CD4-positive, alpha-beta T cell treated with Interleukin-17A for 1 hour (primary cell): ENCODE results near the gene PPP2R2D.
"Not testable (repeated sequence)": the region's sequence is repeated elsewhere in the genome, so short reads cannot be mapped to it uniquely, and the experiment has no call there.

Experiments used
- DNase-seq: peaks from one replicate; pipeline ENCODE4 v3.0.0-alpha.2; 2020

The PPP2R2D gene

GRCh38 chr10:131979336-131979735, 78.5 kb downstream of the PPP2R2D start:
- no peak for DNase-seq

- no peak for DNase-seq
Observed at GRCh38 chr10:131979821-131980270, 79.0 kb downstream of the PPP2R2D start.

- DNase-seq: no peak
Observed at GRCh38 chr10:131980321-131980720, 79.5 kb downstream of the PPP2R2D start.

DNA sequence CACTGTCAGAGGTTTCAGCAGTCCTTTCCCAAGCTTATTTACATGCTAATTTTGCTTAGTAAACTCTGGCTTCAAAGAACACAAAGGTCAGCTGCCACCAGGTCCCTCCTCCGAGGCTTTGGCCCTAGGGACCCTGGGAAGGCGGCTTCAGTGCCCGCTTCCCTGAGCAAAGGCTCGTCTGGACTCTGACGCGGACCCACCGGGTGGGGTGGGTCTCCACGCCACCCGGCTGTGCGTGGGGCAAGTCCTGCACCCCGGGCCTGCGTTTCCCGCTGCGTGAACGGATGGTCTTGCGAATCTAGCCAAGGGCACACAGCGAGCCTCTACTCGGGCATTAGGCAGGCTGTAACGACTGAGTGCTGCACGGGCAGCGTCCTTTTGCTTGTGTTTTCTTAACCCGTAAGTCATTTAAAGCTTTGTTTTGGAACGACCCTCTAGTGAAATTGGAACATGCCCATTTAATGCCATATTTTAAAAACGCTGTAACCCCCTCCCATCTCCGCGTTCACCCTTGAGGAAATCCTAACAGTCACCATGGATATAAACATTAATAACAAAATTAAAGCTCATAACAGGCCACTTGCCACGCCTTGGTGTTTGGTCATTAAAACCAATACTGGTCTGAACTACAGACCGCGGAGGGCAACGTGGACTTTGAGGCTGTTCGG, 80.1 kb downstream of the PPP2R2D start:
- DNase-seq: no peak

GRCh38 chr10:131981429-131982184, 80.8 kb downstream of the PPP2R2D start, which contains the start of gene BNIP3:
TSS of gene BNIP3 (minus strand) at chr10:131981923. CDS start at chr10:131981806, 117 bp downstream.
- peak; percentile 95 for DNase-seq

DNA sequence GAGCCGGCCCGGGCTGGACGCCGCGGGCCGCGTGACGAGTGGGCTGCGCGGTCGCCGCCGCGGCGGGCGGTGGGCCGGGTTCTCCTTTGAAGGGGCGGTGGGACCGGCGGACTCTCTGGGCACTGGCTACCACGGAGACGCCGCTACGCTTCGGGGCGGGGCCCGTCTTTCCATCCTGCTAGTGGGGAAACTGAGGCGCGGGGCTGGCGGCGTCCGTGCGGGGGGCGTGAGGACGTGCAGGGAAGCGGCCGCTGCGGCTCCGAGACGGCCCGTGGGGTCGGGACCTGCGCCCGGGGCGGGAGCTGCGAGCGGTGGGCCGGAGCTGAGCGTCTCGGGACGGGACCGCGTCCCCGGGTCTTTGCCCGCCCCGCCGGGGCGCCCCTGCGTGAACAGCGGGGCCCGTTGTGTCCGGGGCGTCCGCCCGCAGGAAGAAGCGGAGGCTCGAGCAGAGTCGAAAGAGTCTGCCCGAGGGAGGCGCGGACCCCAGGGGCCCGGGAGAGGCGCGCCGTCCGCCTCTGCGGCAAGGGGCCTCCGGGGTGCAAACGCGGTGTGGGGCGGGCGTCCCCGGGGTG, 81.5 kb downstream of the PPP2R2D start:
- no peak for DNase-seq

- no peak for DNase-seq
Observed at GRCh38 chr10:131982796-131983195, 82.0 kb downstream of the PPP2R2D start.

GRCh38 chr10:131983780-131984179, 83.0 kb downstream of the PPP2R2D start:
- DNase-seq: no peak

- not testable (repeated sequence) for DNase-seq
Observed at GRCh38 chr10:131986851-131987250, 86.0 kb downstream of the PPP2R2D start.

GRCh38 chr10:131987301-131987700, 86.5 kb downstream of the PPP2R2D start:
- not testable (repeated sequence) for DNase-seq

- DNase-seq: not testable (repeated sequence)
Observed at GRCh38 chr10:131987786-131988185, 87.0 kb downstream of the PPP2R2D start.

GRCh38 chr10:131991726-131992125, 90.9 kb downstream of the PPP2R2D start:
- no peak for DNase-seq

DNA sequence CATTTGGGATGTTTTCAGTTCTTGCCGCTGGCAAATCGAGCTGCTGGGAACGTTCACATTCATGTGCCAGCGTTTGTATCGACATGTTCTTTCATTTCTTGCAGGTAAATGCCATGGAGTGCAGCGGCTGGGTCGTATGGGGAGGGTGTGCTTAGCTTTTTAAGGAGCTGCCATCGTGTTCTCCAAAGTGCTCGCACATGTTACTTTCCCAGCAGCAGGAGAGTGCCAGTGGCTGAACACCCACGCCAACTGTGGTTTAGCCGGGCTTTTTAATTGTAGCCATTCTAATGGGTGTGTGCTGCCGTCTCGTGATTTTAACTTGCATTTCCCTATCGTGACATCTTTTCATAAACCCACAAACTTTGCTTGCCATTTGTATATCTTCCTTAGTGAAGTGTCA, 92.5 kb downstream of the PPP2R2D start:
- no peak for DNase-seq

DNA sequence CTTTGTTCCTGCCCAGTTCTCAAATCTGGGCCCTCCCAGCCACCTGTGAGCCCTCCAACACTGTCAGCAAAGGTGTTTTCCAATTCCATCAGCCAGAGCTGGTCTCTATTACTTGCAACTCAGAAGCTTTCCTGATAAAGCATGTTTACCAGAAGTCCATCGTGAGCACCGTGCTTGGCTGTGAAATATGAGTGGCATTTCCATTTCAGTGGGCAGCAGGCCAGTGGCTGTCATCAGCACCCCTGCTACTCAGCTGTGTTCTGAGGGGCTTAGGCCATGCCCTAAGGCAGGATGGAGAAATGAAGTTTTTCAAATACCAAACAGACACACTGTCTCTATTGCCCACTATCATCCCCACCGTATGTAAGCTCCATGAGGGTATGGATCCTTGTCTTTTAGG, 93.6 kb downstream of the PPP2R2D start:
- DNase-seq: no peak

GRCh38 chr10:131996466-131997365, 95.9 kb downstream of the PPP2R2D start:
- no peak for DNase-seq

GRCh38 chr10:131997366-131998049, 96.7 kb downstream of the PPP2R2D start:
- no peak for DNase-seq

DNA sequence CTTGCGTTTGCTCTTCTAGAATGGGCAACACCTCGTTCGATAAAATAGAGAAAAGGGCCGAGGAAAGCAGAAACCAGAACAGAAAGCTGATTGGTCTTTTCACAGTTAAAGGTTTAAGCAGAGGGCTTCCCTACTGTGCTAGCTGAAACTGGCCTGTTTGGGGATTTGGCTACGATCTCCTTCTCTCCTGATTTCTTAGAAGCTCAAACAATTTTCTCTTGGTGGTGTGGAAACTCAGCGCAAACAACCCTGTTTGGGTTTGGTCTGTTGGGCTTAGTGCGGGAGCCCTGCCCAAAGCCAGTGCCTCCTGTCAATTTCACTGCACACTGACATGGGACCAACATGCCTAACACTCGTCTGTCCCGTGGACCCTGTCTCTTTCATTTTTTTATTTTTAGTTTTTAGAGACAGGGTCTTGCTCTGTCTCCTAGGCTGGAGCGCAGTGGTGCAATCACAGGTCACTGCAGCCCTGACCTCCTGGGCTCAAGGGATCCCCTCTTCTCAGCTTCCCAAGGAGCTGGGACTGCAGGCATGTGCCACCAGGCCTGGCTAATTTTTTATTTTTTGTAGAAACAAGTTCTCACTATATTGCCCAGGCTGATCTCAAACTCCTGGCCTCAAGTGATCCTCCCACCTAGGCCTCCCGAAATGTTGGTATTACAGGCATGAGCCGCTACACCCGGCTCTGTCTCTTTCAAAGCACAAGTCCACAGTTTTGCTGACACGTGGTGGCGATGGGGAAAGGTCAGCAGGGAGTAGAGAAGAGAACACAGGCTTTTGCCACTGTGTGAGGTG, 97.4 kb downstream of the PPP2R2D start:
- DNase-seq: no peak

DNA sequence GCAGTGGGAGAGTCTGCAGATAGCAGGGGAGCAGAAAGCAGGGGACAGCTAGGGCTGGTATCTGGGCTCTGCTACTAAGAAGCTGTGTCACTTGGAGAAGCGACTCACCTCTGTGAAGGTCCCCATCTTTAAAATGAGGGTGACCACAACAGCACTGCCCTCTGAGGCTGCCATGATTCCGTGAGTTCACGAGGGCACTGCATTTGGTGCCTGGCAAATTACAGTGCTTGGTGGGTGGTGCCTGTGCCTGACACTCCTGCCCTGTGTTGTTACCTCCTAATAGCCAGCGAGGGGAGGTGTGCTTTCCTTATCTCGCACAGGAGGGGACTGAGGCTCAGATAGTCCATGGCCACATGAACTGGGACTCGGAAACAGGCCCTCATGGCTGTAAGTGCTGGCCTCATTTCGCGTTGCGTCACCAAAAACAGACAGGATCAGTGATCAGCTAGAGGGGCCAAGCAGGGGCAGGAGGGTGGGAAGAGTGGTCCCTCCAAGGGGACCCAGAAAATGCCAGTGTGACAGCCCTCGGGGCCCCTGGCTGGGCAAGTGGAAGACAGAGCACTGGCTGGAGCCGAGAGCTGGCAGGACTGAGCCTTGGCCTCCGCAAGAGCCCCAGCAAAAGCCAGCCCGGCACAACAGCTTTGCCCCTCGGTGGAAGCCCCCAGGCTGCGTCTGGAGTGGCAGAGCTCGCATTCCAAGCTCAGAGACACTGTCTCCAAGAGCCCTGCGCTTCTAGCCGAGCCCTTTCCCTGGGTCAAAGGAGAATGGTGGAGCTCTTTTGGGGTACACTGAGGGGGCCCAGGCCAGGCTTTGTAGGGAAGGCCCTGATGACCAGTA, 98.3 kb downstream of the PPP2R2D start:
- DNase-seq: no peak

GRCh38 chr10:132001238-132001972, 100.6 kb downstream of the PPP2R2D start:
- DNase-seq: peak; percentile 46

DNA sequence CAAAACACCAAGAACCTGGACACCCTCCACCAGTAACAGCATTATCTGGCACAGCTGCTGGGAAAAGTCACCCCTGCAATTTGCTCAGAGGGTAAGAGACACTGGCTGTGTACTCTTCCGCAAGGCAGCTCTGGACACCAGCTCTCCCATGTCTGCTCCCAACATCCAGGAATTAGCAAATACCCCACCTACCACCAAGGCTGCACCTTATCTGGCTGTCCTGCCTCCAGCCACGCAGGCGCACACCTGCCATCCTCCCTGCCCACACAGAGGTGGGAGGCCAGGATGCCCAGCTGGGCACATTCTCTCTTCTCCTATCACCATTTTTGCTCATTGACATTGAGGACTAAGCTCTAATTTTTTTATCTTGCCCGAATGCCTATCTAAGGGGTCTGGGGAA, 101.2 kb downstream of the PPP2R2D start:
- DNase-seq: no peak
